NCI-H1105 treated with DMSO at 0.1 percent for 48 hours (cell line): ENCODE results near the gene MID1.

Experiments
- DNase-seq: peaks from one replicate; lab custom pipeline; 2025; lab: John Stamatoyannopoulos, UW

MID1 gene

GRCh38 chrX:10531927-10532326, 88.5 kb downstream of the MID1 start:
- DNase-seq = no peak

DNA sequence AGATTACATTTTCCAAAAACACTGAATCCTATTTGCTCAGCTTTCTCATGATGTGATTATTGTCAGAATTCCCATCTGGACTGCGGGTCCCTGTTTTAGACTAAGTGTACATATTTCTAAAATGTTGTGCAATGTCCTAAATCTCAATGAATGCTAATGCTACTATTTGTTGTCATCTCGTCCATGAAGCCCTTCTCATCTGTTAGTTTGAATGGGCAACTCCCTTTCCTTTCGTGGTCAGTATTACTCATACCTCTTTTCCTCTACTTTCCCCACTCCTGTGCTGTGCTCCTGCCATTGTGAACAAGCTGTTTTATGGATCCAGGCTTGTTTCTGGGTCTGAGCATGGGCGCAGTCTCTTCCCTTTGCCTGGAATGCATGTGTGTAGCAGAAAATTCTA, 91.0 kb downstream of the MID1 start:
- no peak for DNase-seq

GRCh38 chrX:10526451-10526850, 93.9 kb downstream of the MID1 start:
- DNase-seq = no peak

- DNase-seq = no peak
Observed at GRCh38 chrX:10525381-10526120, 94.8 kb downstream of the MID1 start.

DNA sequence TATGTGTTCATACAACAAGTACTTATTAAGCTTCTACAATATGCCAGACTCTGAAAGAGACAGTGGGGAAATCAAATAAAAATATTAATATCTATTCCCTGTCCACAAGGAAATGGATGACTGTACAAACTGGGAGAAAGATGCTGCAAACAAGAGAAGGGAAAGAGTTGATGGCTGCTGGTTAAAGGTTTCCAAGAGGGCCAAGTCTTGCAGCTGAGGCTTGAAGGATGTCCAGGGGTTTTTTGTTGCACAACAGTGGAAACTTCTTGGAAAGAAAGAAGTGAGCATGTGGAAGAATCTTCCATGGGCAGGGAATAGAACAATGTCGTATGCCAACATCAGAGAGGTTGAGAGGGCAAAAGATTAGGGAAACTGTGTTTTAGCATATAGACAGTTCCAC, 95.8 kb downstream of the MID1 start:
- no peak for DNase-seq

DNA sequence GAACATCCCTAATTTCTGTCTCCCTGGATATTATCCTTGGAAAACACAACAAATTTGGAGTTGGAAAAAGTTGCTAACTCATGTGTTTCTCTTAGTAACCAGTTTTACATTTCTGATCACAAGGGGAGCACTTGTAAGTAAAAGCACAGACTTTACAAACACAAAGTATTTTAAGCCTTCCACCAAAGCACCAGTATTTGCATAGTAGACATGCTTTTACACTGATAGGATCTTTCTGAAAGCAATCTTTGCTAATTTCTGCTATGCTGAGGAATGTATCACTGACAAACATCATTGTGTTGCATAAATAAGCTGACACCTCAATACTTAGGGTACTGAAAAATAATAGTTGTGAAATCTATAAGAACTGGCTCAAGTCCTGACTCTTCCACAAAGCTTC, 100.6 kb downstream of the MID1 start:
- DNase-seq = no peak

GRCh38 chrX:10519278-10519677, 101.1 kb downstream of the MID1 start:
- DNase-seq = no peak

- no peak for DNase-seq
Observed at GRCh38 chrX:10518073-10518472, 102.3 kb downstream of the MID1 start.

GRCh38 chrX:10516781-10517322, 103.5 kb downstream of the MID1 start:
- no peak for DNase-seq

- DNase-seq = no peak
Observed at GRCh38 chrX:10514891-10515290, 105.5 kb downstream of the MID1 start.

GRCh38 chrX:10513974-10514373, 106.4 kb downstream of the MID1 start:
- no peak for DNase-seq

DNA sequence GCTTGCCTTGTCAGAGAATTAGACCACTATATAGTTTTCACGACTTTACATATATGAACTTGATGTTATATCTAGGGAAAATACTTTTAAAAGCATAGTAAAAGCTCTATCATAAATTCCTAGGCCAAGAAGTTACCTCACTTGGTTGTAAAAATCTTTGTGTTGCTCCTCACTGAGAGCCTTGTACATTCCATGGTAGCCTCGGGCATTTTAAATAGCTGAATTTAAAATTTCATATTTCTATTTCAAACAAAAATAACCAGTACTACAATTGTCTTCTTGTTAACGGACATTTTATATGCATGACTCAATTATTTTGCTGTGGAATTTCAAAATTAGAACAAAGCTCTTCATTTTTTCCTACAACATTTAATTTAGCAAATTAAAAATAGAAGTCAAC, 107.6 kb downstream of the MID1 start:
- no peak for DNase-seq

DNA sequence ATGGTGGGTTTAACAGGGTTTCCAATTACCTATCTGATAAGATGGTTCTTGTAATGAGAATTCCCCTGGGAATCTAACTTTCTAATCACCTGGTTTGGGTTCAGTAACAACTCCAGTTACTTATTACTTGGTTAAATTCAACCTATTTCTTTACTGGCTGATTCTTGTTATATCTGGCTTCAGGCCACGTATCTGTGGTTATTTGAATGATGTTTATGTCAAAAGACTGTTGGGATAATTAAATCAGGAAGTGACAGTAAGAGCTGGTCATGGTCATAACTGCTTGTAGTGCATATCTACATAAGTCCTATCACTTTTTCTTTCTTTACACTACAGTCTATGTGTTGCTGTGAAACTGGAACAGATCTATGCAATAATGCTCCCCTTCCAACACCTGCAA, 108.1 kb downstream of the MID1 start:
- DNase-seq = no peak

DNA sequence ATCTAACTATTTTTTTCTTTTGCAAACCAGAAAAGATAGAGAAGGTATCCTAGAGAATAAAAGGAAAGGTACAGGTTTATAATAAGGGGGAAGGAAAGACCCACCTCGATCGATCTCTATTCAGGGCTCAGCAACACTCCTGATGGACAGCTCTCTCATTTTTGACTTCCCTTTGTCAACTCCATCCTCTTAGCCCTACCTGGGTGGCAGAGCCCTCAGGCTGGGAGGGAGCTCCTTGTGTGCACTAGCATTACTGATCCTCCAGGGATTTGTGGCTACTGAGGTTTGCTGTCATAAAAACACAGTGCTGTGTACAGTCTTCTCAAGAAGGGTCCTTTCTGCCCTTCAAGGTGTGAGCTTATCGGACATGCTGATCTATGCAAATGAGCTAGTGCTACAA, 111.0 kb downstream of the MID1 start:
- no peak for DNase-seq

- DNase-seq = no peak
Observed at GRCh38 chrX:10508891-10509290, 111.5 kb downstream of the MID1 start.

GRCh38 chrX:10507876-10508275, 112.5 kb downstream of the MID1 start:
- DNase-seq = no peak

DNA sequence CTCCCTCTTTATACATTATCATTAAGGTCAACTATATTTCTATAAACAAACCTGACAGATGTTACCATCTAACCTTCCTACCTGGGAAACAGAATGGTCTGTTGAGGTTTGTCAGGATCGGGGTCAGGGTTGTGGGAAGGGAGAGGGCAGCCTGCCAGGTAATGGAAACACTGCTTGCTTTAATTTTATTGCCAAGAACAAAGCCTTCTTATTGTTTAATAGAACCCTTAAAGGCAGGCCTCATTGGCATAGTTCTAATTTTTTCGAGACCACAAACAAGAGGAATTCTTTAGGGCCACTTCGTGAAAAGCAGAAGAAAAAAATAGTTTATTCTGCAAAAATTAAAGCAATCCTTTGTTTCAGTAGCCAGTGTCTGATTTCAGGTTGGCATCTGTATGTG, 113.2 kb downstream of the MID1 start:
- DNase-seq = no peak

DNA sequence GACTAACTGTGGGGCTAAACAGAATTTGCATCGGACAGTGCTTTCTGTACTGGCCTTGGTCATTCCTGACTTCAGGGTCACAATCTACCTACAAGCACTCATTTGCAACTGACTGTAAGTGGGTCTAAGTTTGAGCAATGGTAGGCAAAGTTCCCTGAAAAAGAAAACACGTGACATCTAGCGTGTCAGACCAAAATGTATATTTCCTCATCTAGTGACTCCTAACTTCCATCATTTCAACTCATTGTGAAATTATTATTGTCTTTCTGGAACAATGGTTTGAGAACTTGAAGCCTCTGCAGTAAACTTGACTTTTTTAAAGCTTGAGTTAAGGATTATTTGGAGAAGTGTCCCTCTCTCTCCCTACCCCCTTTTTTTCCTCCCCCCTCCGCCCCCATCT, 113.6 kb downstream of the MID1 start:
- no peak for DNase-seq

DNA sequence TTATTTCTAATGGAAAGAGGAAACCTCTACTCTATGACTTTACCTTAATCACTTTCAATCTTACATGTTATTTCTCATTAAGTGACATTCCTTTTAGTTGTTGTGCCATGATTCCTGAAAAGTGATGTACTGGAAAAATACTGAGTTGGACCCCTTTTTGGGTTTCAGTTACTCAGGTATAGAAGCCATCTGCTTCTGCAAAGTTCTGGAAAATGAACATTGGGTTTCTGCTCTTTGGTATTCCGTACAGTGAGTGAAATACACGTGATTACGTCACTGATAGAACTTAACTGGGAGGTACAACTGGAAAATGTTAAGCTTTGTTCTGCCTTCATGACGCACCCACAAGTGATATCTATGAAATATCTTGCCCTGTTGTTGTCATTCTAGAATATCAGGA, 114.7 kb downstream of the MID1 start:
- no peak for DNase-seq

DNA sequence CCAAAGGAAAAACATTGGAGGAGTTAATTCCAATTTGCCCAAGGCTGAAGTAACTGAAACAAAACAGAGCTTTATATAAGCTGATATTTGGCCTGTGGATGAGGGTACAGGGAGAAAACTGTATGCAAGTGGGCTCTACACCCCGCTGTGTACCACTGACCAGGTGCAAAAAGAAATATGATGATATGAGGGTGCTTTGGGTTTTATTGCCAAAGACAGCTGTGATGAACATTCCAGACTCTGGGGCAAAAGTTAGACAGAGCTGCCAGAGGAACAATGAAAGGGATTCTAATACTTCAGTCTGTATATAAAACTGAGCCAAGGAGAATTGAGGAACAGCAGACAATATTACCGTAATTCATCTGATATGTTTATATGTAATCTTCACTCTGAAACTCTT, 117.4 kb downstream of the MID1 start:
- DNase-seq = no peak

- DNase-seq = no peak
Observed at GRCh38 chrX:10501611-10502010, 118.8 kb downstream of the MID1 start.

GRCh38 chrX:10496345-10496965, 123.9 kb downstream of the MID1 start:
- no peak for DNase-seq

DNA sequence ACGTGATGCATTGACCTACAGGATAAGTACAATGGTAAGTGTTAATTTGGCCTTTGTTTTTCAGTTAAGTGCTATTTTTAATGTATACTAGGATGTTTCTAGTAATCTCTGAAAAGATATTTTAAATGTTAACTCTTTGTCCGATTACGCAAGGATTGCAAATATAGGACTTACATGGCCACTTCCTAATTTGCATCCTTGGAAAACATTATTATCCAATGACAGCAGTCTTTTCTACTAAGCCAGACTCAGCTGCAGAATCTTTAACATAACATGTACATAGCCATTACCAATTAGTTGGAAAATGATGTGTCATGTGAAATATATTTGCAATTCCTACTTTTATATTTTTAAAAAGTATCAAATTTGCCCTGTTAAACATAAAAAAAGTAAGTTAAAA, 124.7 kb downstream of the MID1 start:
- DNase-seq = no peak

DNA sequence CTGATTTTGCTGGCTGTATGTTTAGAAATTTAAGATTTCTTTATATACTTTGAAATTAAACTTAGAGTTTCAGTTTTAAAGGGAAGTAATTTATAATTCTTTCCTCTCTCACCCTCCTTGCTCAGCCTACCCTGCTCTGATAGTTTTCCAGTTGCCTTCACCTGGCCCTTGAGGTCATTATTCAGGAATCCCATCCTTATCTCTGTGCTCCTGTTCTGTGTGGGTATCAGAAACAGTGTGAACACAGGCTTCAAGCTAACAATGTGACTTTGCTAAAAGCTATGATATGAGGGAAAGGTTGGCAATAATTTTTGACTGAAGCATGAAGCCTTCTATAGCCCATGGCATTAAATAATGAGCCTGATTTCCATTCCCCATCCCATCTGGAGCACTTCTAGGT, 128.1 kb downstream of the MID1 start:
- no peak for DNase-seq
